ENCODE data around the gene ITPKC. TPM values are rescaled to one million over a fixed set of nuclear protein-coding genes. Genes with fewer than 3 reads are reported as not detected.
"Not testable (repeated sequence)": the region's sequence is repeated elsewhere in the genome, so short reads cannot be mapped to it uniquely, and the experiment has no call there.

ITPKC gene
- polyA plus RNA-seq, 3 donors, result 14.6 to 58.3 (median 43.1) TPM

DNA sequence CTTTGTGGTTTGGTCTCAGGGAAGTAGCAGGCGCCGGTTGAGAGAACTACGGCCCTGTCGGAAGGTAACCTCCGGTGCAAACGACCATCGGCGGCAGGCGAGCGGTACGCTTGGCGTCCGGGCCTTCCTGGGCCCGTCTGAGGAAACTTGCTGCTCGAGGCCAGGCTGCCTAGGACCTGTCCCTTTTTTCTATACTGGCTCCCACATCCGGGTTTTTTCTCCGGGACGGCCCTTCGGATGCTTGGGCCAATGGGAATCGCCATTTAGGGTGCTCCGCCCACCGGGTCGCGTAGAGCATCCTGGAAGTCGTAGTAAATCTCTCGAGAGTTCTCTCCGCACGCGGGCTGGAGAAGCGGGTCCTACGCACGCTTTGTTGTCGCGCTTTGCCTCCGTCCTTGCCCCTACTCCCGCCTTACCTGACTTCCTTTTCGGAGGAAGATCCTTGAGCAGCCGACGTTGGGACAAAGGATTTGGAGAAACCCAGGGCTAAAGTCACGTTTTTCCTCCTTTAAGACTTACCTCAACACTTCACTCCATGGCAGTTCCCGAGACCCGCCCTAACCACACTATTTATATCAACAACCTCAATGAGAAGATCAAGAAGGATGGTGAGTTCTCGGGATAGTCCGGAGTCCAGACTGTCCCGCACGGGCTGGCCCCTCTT, 34.1 kb downstream of the ITPKC start, which contains the start of gene SNRPA:
Gene SNRPA, plus strand, starts transcription at position 330 of the 664 bp plus-strand sequence. Its CDS starts 206 bp downstream, at position 536.
- WGBS, 3 donors, result 0% methylated on average over 40 to 46 of the region's 46 CpGs
- peak within 1 kb of the TSS; percentile 83 for H3K27ac ChIP-seq (ENCODE audit: low read depth, low read length)

DNA sequence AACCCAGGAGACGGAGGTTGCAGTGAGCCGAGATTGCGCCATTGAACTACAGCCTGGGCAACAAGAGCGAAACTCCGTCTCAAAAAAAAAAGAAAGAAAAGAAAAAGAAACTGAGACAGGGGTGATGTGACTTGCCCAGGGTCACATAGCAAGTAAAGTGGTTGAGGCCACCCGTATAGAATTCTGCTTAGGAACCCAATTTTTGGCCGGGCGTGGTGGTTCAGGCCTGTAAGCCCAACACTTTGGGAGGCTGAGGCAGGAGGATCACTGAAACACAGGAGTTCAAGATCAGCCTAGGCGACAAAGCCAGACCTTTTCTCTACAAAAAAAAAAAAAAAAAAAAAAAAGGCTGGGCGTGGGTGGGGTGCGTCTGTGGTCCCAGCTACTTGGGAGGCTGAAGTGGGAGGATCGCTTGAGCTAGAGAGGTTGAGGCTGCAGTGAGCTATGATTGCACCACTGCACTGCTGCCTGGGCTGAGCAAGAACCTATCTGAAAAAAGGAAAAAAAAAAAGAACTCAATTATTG, 35.4 kb downstream of the ITPKC start:
- 58 to 64% (median 59%) methylated on average over 11 to 12 of the region's 12 CpGs for WGBS, 3 donors
- no peak overlapping the region for H3K27ac ChIP-seq (ENCODE audit: low read depth, low read length)

DNA sequence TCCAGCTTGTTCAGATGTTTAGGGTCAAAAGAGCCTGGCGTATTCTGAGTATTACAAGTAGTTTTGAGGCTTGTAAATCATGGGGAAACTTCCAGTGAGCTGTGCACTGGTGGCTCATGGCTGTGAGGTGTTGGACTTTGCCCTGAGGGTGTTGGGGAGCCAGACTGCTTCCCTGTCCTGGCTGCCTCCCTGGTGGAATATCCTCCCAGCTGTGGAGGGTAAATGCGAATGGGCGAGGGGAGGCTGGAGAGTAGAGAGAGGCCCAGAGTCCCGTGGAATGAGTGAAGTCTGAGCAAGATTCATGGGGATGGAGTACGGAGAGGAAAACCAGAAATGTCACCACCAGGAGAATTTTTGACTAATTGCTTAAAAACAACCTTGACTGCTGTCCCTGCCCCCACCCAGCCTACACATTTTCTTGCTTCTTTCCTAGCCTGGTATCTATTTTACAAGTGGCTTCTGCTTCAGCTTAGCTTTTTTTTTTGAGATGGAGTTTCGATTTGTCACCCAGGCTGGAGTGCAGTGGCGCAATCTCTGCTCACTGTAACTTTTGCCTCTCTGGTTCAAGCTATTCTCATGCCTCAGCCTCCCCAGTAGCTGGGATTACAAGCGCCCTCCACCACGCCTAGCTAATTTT, 37.8 kb downstream of the ITPKC start:
- WGBS, 3 donors, result 57 to 76% (median 74%) methylated on average over 9 of the region's 9 CpGs
- H3K27ac ChIP-seq (ENCODE audit: low read depth, low read length), result no peak overlapping the region

DNA sequence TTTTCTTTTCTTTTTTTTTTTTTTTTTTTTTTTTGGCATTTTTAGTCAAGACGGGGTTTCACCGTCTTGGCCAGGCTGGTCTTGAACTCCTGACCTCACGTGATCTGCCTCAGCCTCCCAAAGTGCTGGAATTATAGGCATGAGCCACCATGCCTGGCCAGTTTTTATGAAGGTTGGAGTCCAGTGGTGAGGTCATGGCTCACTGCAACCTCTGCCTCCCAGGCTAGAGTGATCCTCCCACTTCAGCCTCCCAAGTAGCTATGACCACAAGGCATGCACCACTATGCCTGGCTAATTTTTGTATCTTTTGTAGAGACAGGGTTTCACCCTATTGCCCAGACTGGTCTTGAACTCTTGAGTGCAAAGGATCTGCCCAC, 38.3 kb downstream of the ITPKC start:
- WGBS, 3 donors, result 84 to 94% (median 91%) methylated on average over 3 of the region's 3 CpGs
- no peak overlapping the region for H3K27ac ChIP-seq (ENCODE audit: low read depth, low read length)

DNA sequence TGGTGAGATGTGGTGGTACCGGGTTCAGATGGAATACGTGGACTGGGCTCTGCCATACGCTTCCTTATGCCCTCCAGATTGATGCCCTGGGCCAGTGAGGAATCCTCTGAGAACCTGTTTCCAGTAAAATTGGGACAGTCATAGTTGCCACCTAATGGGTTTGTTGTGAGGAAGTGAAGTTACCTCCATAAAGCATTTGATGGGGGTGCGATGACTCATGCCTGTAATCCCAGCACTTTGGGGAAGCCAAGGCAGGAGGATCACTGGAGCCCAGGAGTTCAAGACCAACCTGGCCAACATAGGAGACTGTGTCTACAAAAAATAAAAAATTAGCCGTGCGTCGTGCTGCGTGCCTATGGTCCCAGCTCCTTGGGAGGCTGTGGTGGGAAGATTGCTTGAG, 38.9 kb downstream of the ITPKC start:
- no peak overlapping the region for H3K27ac ChIP-seq (ENCODE audit: low read depth, low read length)
- WGBS, 3 donors, result 97 to 98% (median 97%) methylated on average over 8 of the region's 8 CpGs

DNA sequence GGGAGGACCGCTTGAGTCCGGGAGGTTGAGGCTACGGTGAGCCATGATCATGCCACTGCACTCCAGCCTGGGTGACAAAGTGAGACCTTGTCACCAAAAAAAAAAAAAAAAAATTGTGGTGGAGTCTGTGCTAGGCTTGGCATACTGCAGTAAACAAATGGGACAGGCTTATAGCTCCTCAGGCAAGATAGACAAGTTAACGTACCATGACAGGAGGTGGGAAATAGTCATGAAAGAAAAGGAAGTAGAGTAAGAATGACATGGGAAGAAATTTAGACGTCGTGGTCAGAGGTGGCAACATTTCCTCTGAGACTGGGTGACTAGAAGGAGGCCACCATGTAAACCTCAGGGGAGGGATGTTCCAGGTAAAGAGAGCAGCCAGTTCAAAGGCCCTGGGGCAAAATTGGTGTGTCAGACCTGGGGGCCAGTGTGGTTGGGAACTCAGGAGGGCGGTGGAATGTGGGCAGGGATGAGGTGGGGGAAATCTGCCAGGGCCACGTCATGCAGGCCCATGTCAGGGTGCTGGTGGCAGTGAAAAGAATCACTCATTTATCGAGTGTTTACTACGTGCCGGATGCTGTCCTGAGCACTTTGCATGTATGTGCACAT, 39.7 kb downstream of the ITPKC start:
- WGBS, 3 donors, result 70 to 82% (median 71%) methylated on average over 11 of the region's 11 CpGs
- no peak overlapping the region for H3K27ac ChIP-seq (ENCODE audit: low read depth, low read length)

DNA sequence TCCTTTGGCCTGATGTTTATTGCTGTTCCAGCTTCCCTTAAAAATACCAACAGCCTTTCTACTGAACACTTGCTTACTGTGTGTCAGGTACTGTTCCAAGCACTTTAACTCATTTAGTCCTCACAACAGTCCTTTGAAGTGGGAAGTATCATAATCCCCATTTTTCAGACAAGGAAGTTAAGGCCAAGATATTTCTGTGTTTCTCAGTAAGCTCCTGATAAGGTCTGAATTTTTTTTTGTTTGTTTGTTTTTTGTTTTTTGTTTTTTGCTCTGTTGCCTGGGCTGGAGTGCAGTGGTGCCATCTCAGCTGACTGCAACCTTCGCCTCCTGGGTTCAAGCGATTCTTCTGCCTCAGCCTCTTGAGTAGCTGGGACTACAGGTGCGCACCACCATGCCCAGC, 41.6 kb downstream of the ITPKC start:
- H3K27ac ChIP-seq (ENCODE audit: low read depth, low read length), result no peak overlapping the region
- WGBS, 3 donors, result 95 to 100% (median 97%) methylated on average over 3 of the region's 3 CpGs

DNA sequence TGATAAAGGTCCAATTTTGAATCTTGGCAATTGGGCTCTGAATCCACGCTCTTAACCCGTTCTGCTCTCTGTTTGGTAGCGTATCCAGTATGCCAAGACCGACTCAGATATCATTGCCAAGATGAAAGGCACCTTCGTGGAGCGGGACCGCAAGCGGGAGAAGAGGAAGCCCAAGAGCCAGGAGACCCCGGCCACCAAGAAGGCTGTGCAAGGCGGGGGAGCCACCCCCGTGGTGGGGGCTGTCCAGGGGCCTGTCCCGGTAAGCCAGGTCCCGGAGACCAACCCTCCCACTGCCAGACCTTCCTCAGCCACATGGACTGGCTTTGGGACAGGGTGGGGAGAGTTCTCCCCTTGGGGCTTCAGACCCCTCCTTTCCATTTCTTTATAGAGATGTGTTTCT, 42.4 kb downstream of the ITPKC start:
- WGBS, 3 donors, result 90 to 95% (median 93%) methylated on average over 13 of the region's 13 CpGs
- H3K27ac ChIP-seq (ENCODE audit: low read depth, low read length), result no peak overlapping the region

DNA sequence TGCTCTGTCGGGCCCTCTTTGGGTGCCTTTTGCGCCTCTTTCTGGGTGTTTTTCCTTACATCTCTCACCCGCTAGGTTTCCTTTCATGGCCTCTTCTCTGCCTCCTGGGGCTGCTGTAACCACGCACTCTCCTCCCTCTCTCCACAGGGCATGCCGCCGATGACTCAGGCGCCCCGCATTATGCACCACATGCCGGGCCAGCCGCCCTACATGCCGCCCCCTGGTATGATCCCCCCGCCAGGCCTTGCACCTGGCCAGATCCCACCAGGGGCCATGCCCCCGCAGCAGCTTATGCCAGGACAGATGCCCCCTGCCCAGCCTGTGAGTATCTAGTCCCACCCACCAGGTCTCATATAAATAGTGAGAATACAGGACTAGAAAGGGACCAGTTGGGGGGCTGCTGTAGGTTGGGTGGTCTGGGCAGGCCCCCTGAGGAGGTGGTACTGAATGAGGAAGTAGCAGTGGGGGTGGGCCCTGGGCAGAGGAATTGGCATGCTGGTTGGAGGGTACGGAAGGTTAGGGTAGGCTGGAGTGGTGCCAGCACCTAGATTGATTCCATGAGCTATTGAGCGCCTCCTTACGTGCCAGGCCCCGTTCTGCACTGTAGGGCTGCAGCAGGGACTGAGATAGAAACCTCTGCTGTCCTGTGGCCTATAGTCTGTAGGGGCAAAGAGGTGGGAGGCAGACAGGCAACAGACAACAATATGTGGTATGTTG, 46.0 kb downstream of the ITPKC start:
- 87 to 89% (median 89%) methylated on average over 17 of the region's 17 CpGs for WGBS, 3 donors

DNA sequence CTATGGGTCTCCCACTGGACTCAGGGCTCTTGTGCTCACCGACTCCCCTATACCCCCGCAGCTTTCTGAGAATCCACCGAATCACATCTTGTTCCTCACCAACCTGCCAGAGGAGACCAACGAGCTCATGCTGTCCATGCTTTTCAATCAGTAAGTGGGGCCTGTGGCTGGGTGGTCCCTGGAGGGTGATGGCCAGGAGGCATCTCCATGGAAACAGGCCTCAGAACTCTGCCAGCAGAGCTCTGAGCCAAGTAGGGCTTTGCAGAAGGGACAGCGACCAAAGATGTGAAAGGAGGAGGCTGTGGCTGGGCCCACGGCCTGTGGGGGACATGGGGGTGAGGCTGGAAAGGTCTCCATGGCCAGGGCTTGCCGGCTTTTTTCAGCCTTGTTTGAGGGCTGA, 46.6 kb downstream of the ITPKC start:
- 84 to 95% (median 93%) methylated on average over 7 of the region's 7 CpGs for WGBS, 3 donors
- H3K27ac ChIP-seq (ENCODE audit: low read depth, low read length), result no peak overlapping the region

More for the DNA sequence above, 46.0 kb downstream of the ITPKC start:
- H3K27ac ChIP-seq (ENCODE audit: low read depth, low read length), result no peak overlapping the region

DNA sequence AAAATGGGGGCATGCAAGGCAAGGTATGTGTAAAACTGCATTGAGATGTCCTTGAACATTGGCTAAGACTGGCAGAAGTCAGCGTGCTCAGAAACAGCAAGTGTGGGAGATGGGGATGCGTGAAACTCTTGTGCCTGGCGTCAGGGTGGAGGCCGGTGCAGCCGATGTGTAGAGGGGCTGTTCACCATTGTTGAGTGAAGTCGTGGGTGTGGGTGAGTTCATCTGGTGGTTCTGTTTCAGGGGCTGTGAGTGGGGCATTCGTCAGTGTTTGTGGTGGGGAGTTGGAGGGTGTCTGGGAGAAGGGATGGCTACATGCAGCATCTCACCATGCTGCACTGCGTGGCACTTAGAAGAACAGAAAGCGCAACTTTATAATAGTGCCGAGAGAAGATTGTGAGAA, 47.1 kb downstream of the ITPKC start:
- 91 to 95% (median 91%) methylated on average over 10 of the region's 10 CpGs for WGBS, 3 donors
- no peak overlapping the region for H3K27ac ChIP-seq (ENCODE audit: low read depth, low read length)

DNA sequence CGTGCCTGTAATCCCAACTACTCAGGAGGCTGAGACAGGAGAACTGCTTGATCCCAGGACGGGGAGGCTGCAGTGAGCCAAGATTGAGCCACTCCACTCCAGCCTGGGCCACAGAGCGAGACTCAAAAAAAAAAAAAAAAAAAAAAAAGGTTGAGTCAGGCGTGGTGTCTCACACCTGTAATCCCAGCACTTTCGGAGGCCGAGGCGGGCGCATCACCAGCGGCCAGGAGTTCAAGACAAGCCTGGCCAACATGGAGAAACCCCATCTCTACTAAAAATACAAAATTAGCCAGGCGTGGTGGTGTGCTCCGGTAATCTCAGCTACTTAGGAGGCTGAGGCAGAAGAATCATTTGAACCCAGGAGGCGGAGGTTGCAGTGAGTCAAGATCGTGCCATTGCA, 49.5 kb downstream of the ITPKC start:
- 95 to 99% (median 96%) methylated on average over 12 to 13 of the region's 13 CpGs for WGBS, 3 donors

DNA sequence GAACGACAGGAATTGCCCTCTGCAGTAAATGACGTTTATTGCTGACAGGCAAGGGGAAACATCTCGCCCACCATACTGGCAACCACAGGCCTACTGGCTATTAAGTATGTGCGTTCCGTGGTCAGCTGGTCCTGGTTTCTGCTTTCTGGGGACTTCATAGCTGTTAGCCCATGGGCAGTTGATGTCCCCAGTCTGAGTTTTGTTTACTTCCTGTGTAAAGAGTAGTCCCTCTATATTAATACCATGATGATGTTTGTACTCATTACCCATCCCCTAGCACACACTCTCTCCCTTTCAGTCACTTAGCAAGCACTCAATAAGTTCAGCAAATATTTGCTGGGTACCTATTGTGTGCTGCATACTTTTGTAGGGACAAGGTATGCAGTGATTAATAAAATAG, 52.0 kb downstream of the ITPKC start:
- no peak overlapping the region for H3K27ac ChIP-seq (ENCODE audit: low read depth, low read length)
- WGBS, 3 donors, result 75 to 87% (median 83%) methylated on average over 5 of the region's 5 CpGs

More for the DNA sequence above, 49.5 kb downstream of the ITPKC start:
- H3K27ac ChIP-seq (ENCODE audit: low read depth, low read length), result not testable (repeated sequence)

DNA sequence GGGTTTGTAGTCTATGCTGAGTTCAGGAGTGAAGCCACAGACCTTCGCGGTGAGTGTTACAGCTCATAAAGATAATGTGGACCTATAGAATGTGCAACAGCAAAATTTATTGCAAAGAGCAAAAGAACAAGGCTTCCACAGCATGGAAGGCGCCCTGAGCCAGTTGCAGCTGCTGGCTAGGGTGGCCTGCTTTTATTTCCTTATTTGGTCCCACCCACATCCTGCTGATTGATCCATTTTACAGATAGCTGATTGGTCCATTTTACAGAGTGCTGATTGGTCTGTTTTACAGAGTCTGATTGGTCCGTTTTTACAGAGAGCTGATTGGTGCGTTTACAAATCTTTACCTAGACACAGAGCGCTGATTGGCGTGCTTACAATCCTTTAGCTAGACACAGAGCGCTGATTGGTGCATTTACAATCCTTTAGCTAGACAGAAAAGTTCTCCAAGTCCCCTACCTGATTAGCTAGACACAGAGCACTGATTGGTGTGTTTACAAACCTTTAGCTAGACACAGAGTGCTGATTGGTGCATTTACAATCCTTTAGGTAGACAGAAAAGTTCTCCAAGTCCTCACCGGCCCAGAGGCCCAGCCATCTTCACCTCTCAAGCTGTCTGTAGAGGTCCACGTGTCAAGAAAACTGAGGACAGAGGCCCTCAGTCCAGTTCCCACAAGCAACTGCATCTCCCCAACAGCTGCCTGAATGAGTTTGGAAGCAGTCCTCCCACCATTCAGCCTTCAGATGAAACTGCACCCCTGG, 54.4 kb downstream of the ITPKC start:
- 92 to 96% (median 94%) methylated on average over 10 of the region's 10 CpGs for WGBS, 3 donors
- not testable (repeated sequence) for H3K27ac ChIP-seq (ENCODE audit: low read depth, low read length)

DNA sequence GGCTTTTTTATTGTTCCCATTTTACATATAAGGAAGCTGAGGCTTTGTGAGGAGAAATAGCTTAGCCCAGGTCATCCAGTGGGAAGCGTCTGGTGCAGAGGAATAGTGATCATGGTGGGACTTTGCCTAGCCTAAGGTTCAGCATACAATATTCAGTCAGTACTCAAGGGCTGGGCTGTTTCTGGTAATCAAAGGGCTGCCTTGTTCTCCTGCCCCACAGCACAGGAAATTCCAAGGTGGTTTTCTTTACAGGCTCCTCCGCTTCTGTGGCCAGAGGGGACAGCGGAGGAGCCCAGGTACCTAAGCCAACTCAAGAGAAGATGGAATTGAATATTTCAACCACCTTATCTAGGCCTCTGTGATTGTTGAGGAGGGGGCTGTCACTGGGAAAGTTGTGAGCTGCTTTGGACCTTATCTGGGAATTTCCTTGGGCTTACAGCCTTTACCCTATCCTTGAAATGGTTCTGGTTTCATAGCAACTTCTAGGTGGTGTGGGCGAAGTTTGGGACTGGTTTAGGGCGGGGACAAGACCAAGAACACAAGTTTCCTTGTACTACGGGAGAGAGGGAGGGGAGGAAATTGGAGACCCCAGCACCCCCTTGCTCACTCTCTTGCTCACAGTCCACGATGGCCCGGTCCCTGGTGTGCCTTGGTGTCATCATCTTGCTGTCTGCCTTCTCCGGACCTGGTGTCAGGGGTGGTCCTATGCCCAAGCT, 58.2 kb downstream of the ITPKC start, which contains the start of gene MIA:
Gene MIA, plus strand, starts transcription at position 606 of the 716 bp plus-strand sequence. Its CDS starts 22 bp downstream, at position 628.
- no peak within 1 kb of the TSS for H3K27ac ChIP-seq (ENCODE audit: low read depth, low read length)
- WGBS, 3 donors, result 81 to 88% (median 85%) methylated on average over 9 of the region's 9 CpGs

DNA sequence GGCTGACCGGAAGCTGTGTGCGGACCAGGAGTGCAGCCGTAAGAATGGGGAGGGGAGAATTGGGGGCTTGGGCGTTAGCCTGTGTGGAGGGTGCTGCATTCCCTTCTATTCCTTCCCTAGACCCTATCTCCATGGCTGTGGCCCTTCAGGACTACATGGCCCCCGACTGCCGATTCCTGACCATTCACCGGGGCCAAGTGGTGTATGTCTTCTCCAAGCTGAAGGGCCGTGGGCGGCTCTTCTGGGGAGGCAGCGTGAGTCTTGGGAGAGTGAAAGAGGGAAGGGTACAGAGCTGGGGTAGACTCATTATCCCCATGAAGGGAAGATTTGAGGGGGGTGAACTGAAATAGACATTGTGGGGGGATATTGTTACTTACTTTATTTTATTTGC, 58.7 kb downstream of the ITPKC start:
- WGBS, 3 donors, result 88 to 93% (median 90%) methylated on average over 10 of the region's 10 CpGs
- no peak overlapping the region for H3K27ac ChIP-seq (ENCODE audit: low read depth, low read length)

DNA sequence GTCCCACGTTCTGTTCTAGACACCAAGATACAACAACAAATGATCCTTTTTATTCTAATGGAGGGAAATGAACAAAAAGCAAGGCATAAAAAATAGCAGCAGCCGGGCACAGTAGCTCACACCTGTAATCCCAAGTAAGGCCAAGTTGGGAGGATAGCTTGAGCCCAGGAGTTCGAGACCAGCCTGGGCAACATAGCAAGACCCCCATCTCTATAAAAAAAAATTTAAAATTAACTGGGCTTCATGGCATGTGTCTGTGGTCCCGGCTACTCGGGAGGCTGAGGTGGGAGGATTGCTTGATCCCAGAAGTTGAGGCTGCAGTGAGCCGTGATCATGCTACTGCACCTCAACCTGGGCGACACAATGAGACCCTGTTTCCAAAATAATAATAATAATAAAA, 59.5 kb downstream of the ITPKC start:
- 80 to 84% (median 81%) methylated on average over 7 of the region's 7 CpGs for WGBS, 3 donors
- H3K27ac ChIP-seq (ENCODE audit: low read depth, low read length), result no peak overlapping the region

All from adipose tissue (tissue), 3 donors.